ENCODE measurements around the gene LAMA2. TPM values are rescaled to one million over a fixed set of nuclear protein-coding genes. Genes with fewer than 3 reads are reported as not detected.

Gene LAMA2
- total and polyA plus RNA-seq, 2 of the 8 experiments (the other 6 are each of a cell fraction or from before 2014, with no cell fraction given), result 1.3 to 3.8 TPM

DNA sequence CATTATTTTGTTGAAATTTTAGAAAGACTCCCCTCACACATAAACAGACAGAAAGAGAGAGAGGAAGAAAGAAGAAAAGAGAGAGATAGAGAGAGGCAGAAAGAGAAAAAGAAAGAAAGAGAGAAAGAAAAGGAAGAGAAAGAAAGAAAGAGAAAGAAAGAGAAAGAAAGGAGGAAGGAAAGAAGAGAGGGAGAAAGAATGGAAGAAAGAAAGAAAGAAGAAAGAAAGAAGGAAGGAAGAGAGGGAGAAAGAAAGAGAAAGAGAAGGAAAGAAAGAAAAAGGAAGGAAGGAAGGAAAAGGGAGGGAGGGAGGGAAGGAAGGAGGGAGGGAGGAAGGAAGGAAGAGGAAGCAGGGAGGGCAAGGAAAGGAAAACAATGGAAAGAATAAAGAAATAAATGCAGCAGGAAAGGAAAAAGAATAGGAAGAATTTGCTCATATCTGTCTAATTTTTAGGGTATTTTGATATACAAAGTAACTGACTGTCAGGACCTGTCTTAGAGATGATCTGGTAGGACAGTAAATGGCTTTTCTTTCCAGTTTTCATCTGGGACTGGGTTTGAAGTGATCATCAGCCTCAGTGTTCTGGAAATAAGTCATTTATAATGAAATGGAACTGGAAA lies 325.6 kb downstream of the LAMA2 start (continued):
- TF ChIP-seq ATF2 (IDR thresholded peaks at IDR 0.05; ENCODE audit: low read length) (no peak), POU5F1 (IDR thresholded peaks at IDR 0.05; ENCODE audit: low read depth, low read length) (no peak), JUND (IDR thresholded peaks at IDR 0.05; ENCODE audit: low read length) (no peak), SP4 (IDR thresholded peaks at IDR 0.05; ENCODE audit: low read length) (no peak), CHD7 (IDR thresholded peaks at IDR 0.05; ENCODE audit: insufficient replicate concordance, low read length) (no peak), YY1 (IDR thresholded peaks at IDR 0.05; ENCODE audit: low read depth, low read length) (no peak), EZH2 (IDR thresholded peaks at IDR 0.05; ENCODE audit: low read depth, low read length, severe bottlenecking) (no peak), BACH1 (IDR thresholded peaks at IDR 0.05; ENCODE audit: low read length) (no peak), HDAC6 (IDR thresholded peaks at IDR 0.05; ENCODE audit: low read depth, low read length) (no peak)
